IgD-negative memory B cell (primary cell): ENCODE measurements around the gene SMC2. TPM values are rescaled to one million over a fixed set of nuclear protein-coding genes. Genes with fewer than 3 reads are reported as not detected.

ENCODE experiments used
- H3K27ac Mint-ChIP-seq, 3 donors: one replicate each; pipeline ENCODE4 v1.8.0; 2020 to 2022; ENCODE audit warnings: mild to moderate bottlenecking in 3 of 3, mixed read lengths in 3 of 3, moderate library complexity in 1 of 3
- H3K27me3 Mint-ChIP-seq: one replicate; pipeline ENCODE4 v1.8.0; 2021; ENCODE audit warnings: mixed read lengths
- H3K36me3 Mint-ChIP-seq: one replicate; pipeline ENCODE4 v1.8.0; 2020; ENCODE audit warnings: mild to moderate bottlenecking, mixed read lengths
- H3K4me1 Mint-ChIP-seq, 3 donors: one replicate each; pipeline ENCODE4 v1.8.0; 2020 to 2022; ENCODE audit warnings: mixed read lengths in 3 of 3, mild to moderate bottlenecking in 1 of 3
- H3K4me3 Mint-ChIP-seq, 4 donors: one replicate each; pipeline ENCODE4 v1.8.0; 2020 to 2022; ENCODE audit warnings: mild to moderate bottlenecking in 4 of 4, mixed read lengths in 4 of 4, moderate library complexity in 3 of 4
- H3K9me3 Mint-ChIP-seq, 3 donors: one replicate each; pipeline ENCODE4 v1.8.0; 2020 to 2021; ENCODE audit warnings: mixed read lengths in 3 of 3, mild to moderate bottlenecking in 1 of 3
- polyA plus RNA-seq: library from polyadenylated mRNA; unstranded; fragments of 300-500 nt; fragmentation: Illumina TruSeq; gene quantifications from one replicate; pipeline ENCODE4 v1.2.3, GENCODE V29; 2021

The SMC2 gene
- 11.3 TPM for polyA plus RNA-seq

GRCh38 chr9:104093647-104094533 lies at the start of gene SMC2:
SMC2 (plus strand) TSS chr9:104094309; CDS start chr9:104095385, 1,076 bp downstream.
- Mint-ChIP-seq H3K9me3 (no peaks in the 10 kb centered on the region), H3K27ac (peak within 1 kb of the TSS; percentile 97 to 100 (median 99)), H3K4me3 (peak within 1 kb of the TSS; percentile 98 to 100 (median 100)), H3K36me3 (no peaks in the 10 kb centered on the region), H3K4me1 (peaks cover 29 to 35% (median 32%) of the 10 kb centered on the region in 3 donors), H3K27me3 (no peaks in the 10 kb centered on the region)

- no peak overlapping the region for H3K27ac Mint-ChIP-seq
- H3K36me3 Mint-ChIP-seq, result no peaks in the 10 kb centered on the region
- no peaks in the 10 kb centered on the region for H3K9me3 Mint-ChIP-seq
- H3K27me3 Mint-ChIP-seq, result no peaks in the 10 kb centered on the region
- H3K4me3 Mint-ChIP-seq, result no peak overlapping the region
- H3K4me1 Mint-ChIP-seq, result no peaks in the 10 kb centered on the region
Observed at GRCh38 chr9:104068546-104068945, 25.6 kb upstream of the SMC2 start.

GRCh38 chr9:104069288-104069687 lies 24.8 kb upstream of the SMC2 start:
- Mint-ChIP-seq H3K27ac (no peak overlapping the region), H3K4me3 (no peak overlapping the region), H3K36me3 (no peaks in the 10 kb centered on the region), H3K27me3 (no peaks in the 10 kb centered on the region), H3K9me3 (no peaks in the 10 kb centered on the region), H3K4me1 (no peaks in the 10 kb centered on the region)

- Mint-ChIP-seq H3K36me3 (no peaks in the 10 kb centered on the region), H3K4me1 (no peaks in the 10 kb centered on the region), H3K9me3 (no peaks in the 10 kb centered on the region), H3K27ac (no peak overlapping the region), H3K27me3 (no peaks in the 10 kb centered on the region), H3K4me3 (no peak overlapping the region)
Observed at GRCh38 chr9:104071589-104071988, 22.5 kb upstream of the SMC2 start.

GRCh38 chr9:104073098-104073769 lies 20.9 kb upstream of the SMC2 start:
- no peaks in the 10 kb centered on the region for H3K4me1 Mint-ChIP-seq
- no peak overlapping the region for H3K27ac Mint-ChIP-seq
- H3K27me3 Mint-ChIP-seq, result peaks cover 3% of the 10 kb centered on the region
- peaks cover 0 to 2% (median 0%) of the 10 kb centered on the region in 3 donors for H3K9me3 Mint-ChIP-seq
- no peaks in the 10 kb centered on the region for H3K36me3 Mint-ChIP-seq
- H3K4me3 Mint-ChIP-seq, result no peak overlapping the region

- Mint-ChIP-seq H3K27ac (no peak overlapping the region), H3K9me3 (peaks cover 0 to 5% (median 0%) of the 10 kb centered on the region in 3 donors), H3K4me3 (no peak overlapping the region), H3K4me1 (no peaks in the 10 kb centered on the region), H3K27me3 (peaks cover 3% of the 10 kb centered on the region), H3K36me3 (no peaks in the 10 kb centered on the region)
Observed at GRCh38 chr9:104073770-104074133, 20.4 kb upstream of the SMC2 start.

- Mint-ChIP-seq H3K4me1 (no peaks in the 10 kb centered on the region), H3K27me3 (peaks cover 3% of the 10 kb centered on the region), H3K36me3 (no peaks in the 10 kb centered on the region), H3K9me3 (peaks cover 0 to 9% (median 4%) of the 10 kb centered on the region in 3 donors), H3K27ac (no peak overlapping the region), H3K4me3 (no peak overlapping the region)
Observed at GRCh38 chr9:104074876-104075275, 19.2 kb upstream of the SMC2 start.

- Mint-ChIP-seq H3K4me3 (peak overlapping the region in 1 of 4 donors; percentile 30), H3K27ac (no peak overlapping the region), H3K9me3 (peaks cover 0 to 13% (median 4%) of the 10 kb centered on the region in 3 donors), H3K4me1 (no peaks in the 10 kb centered on the region), H3K36me3 (peaks cover under 1% of the 10 kb centered on the region), H3K27me3 (peaks cover 3% of the 10 kb centered on the region)
Observed at GRCh38 chr9:104075801-104076753, 18.0 kb upstream of the SMC2 start.

GRCh38 chr9:104078596-104078995 lies 15.5 kb upstream of the SMC2 start:
- no peak overlapping the region for H3K4me3 Mint-ChIP-seq
- H3K27ac Mint-ChIP-seq, result no peak overlapping the region
- H3K36me3 Mint-ChIP-seq, result peaks cover 6% of the 10 kb centered on the region
- H3K4me1 Mint-ChIP-seq, result peaks cover 1 to 4% (median 2%) of the 10 kb centered on the region in 3 donors
- H3K27me3 Mint-ChIP-seq, result peaks cover 3% of the 10 kb centered on the region
- peaks cover 0 to 24% (median 9%) of the 10 kb centered on the region in 3 donors for H3K9me3 Mint-ChIP-seq

GRCh38 chr9:104080983-104081382 lies 13.1 kb upstream of the SMC2 start:
- Mint-ChIP-seq H3K36me3 (peaks cover 6% of the 10 kb centered on the region), H3K9me3 (peaks cover 0 to 24% (median 9%) of the 10 kb centered on the region in 3 donors), H3K27ac (no peak overlapping the region), H3K4me1 (peaks cover 1 to 4% (median 2%) of the 10 kb centered on the region in 3 donors), H3K4me3 (no peak overlapping the region), H3K27me3 (peaks cover 3% of the 10 kb centered on the region)

GRCh38 chr9:104082168-104082567 lies 11.9 kb upstream of the SMC2 start:
- peaks cover 1 to 4% (median 2%) of the 10 kb centered on the region in 3 donors for H3K4me1 Mint-ChIP-seq
- H3K9me3 Mint-ChIP-seq, result peaks cover 0 to 24% (median 9%) of the 10 kb centered on the region in 3 donors
- no peak overlapping the region for H3K27ac Mint-ChIP-seq
- H3K4me3 Mint-ChIP-seq, result no peak overlapping the region
- peaks cover 6% of the 10 kb centered on the region for H3K36me3 Mint-ChIP-seq
- H3K27me3 Mint-ChIP-seq, result no peaks in the 10 kb centered on the region

GRCh38 chr9:104085525-104085924 lies 8.6 kb upstream of the SMC2 start:
- Mint-ChIP-seq H3K36me3 (peaks cover 6% of the 10 kb centered on the region), H3K4me3 (no peak overlapping the region), H3K9me3 (peaks cover 0 to 15% (median 4%) of the 10 kb centered on the region in 3 donors), H3K27me3 (peaks cover 2% of the 10 kb centered on the region), H3K27ac (no peak overlapping the region), H3K4me1 (peaks cover 3 to 5% (median 4%) of the 10 kb centered on the region in 3 donors)

- Mint-ChIP-seq H3K4me3 (peak overlapping the region in 1 of 4 donors; percentile 21), H3K27me3 (peaks cover 2% of the 10 kb centered on the region), H3K27ac (no peak overlapping the region), H3K4me1 (peaks cover 8 to 11% (median 10%) of the 10 kb centered on the region in 3 donors), H3K9me3 (no peaks in the 10 kb centered on the region), H3K36me3 (no peaks in the 10 kb centered on the region)
Observed at GRCh38 chr9:104087894-104088293, 6.2 kb upstream of the SMC2 start.

GRCh38 chr9:104088416-104088815 lies 5.7 kb upstream of the SMC2 start:
- Mint-ChIP-seq H3K4me1 (peaks cover 11 to 15% (median 13%) of the 10 kb centered on the region in 3 donors), H3K36me3 (no peaks in the 10 kb centered on the region), H3K27ac (no peak overlapping the region), H3K9me3 (no peaks in the 10 kb centered on the region), H3K27me3 (peaks cover 2% of the 10 kb centered on the region), H3K4me3 (peak overlapping the region in 1 of 4 donors; percentile 21)
